KMS-11 (cell line): ENCODE measurements around the gene PRSS37.

Experiments used
- H2AFZ ChIP-seq: fragments of 200-600 bp; sonication (generic); 2 replicates; pipeline ENCODE4 v1.6.1; 2016; ENCODE audit warnings: antibody characterized with exemption, mixed run types, low read depth
- H3K27ac ChIP-seq: fragments of 200-600 bp; sonication (generic); 2 replicates; pipeline ENCODE4 v1.6.1; 2016; ENCODE audit warnings: mild to moderate bottlenecking, mixed run types
- H3K27me3 ChIP-seq: fragments of 200-600 bp; sonication (generic); 2 replicates; pipeline ENCODE4 v1.6.1; 2017; ENCODE audit warnings: mild to moderate bottlenecking, low read depth, mixed run types, moderate library complexity; ENCODE audit not compliant: insufficient read depth
- H3K36me3 ChIP-seq: fragments of 200-600 bp; sonication (generic); 2 replicates; pipeline ENCODE4 v1.6.1; 2017; ENCODE audit warnings: mild to moderate bottlenecking, mixed run types; ENCODE audit not compliant: insufficient read depth
- H3K4me1 ChIP-seq: fragments of 200-600 bp; sonication (generic); 2 replicates; pipeline ENCODE4 v1.6.1; 2016; ENCODE audit warnings: mild to moderate bottlenecking, low read depth, mixed run types; ENCODE audit not compliant: poor library complexity, severe bottlenecking
- H3K4me2 ChIP-seq: fragments of 200-600 bp; sonication (generic); 2 replicates; pipeline ENCODE4 v1.7.0; 2016; ENCODE audit warnings: mild to moderate bottlenecking, mixed run types
- H3K4me3 ChIP-seq: fragments of 200-600 bp; sonication (generic); IDR thresholded peaks from 2 replicates; pipeline ENCODE4 v1.6.1; 2017; ENCODE audit warnings: low read depth, low read length, mixed read lengths; ENCODE audit not compliant: insufficient read depth
- H3K79me2 ChIP-seq: fragments of 200-600 bp; sonication (generic); 2 replicates; pipeline ENCODE4 v1.6.1; 2016; ENCODE audit warnings: low read depth, mixed run types; ENCODE audit not compliant: insufficient read depth
- H3K9ac ChIP-seq: fragments of 200-600 bp; sonication (generic); 2 replicates; pipeline ENCODE4 v1.6.1; 2016; ENCODE audit warnings: mild to moderate bottlenecking, mixed run types
- H4K20me1 ChIP-seq: fragments of 200-600 bp; sonication (generic); 2 replicates; pipeline ENCODE4 v1.6.1; 2016; ENCODE audit warnings: mild to moderate bottlenecking, mixed run types; ENCODE audit not compliant: insufficient read depth
- CTCF ChIP-seq: fragments of 200-600 bp; sonication (generic); conservative IDR thresholded peaks from 2 replicates; pipeline ENCODE4 v1.6.1; 2017; ENCODE audit warnings: low read depth, mild to moderate bottlenecking, antibody characterized with exemption, low read length, moderate library complexity, mixed read lengths

Gene PRSS37

GRCh38 chr7:141844256-141844655 lies 3.0 kb upstream of the PRSS37 start:
- no peaks in the 10 kb centered on the region for H3K79me2 ChIP-seq
- H3K36me3 ChIP-seq: no peaks in the 10 kb centered on the region
- no peak for TF ChIP-seq CTCF
- no peak overlapping the region for H2AFZ ChIP-seq
- no peak overlapping the region for H3K9ac ChIP-seq
- no peak overlapping the region for H3K4me2 ChIP-seq
- H3K27me3 ChIP-seq: no peaks in the 10 kb centered on the region
- no peak overlapping the region for H3K4me3 ChIP-seq
- no peaks in the 10 kb centered on the region for H3K4me1 ChIP-seq
- H4K20me1 ChIP-seq: no peaks in the 10 kb centered on the region
- no peak overlapping the region for H3K27ac ChIP-seq

- Histone ChIP-seq H3K4me2 (no peak overlapping the region), H3K36me3 (no peaks in the 10 kb centered on the region), H3K79me2 (no peaks in the 10 kb centered on the region), H3K4me3 (no peak overlapping the region), H4K20me1 (no peaks in the 10 kb centered on the region), H3K27ac (no peak overlapping the region), H2AFZ (no peak overlapping the region), H3K9ac (no peak overlapping the region), H3K27me3 (no peaks in the 10 kb centered on the region), H3K4me1 (no peaks in the 10 kb centered on the region)
- TF ChIP-seq CTCF: no peak
Measured at GRCh38 chr7:141842904-141843303, 1.6 kb upstream of the PRSS37 start.

GRCh38 chr7:141840708-141841107 lies 577 bp downstream of the PRSS37 start:
- Histone ChIP-seq H3K4me2 (no peak overlapping the region), H3K9ac (no peak overlapping the region), H3K36me3 (no peaks in the 10 kb centered on the region), H4K20me1 (no peaks in the 10 kb centered on the region), H2AFZ (no peak overlapping the region), H3K4me3 (no peak overlapping the region), H3K79me2 (no peaks in the 10 kb centered on the region), H3K27me3 (no peaks in the 10 kb centered on the region), H3K4me1 (no peaks in the 10 kb centered on the region), H3K27ac (no peak overlapping the region)
- TF ChIP-seq CTCF: no peak

- TF ChIP-seq CTCF: no peak
- Histone ChIP-seq H3K4me1 (no peaks in the 10 kb centered on the region), H3K27ac (no peak overlapping the region), H3K36me3 (no peaks in the 10 kb centered on the region), H3K9ac (no peak overlapping the region), H4K20me1 (no peaks in the 10 kb centered on the region), H2AFZ (no peak overlapping the region), H3K79me2 (no peaks in the 10 kb centered on the region), H3K4me2 (no peak overlapping the region), H3K4me3 (no peak overlapping the region), H3K27me3 (no peaks in the 10 kb centered on the region)
Measured at GRCh38 chr7:141839256-141839655, 2.0 kb downstream of the PRSS37 start.

DNA sequence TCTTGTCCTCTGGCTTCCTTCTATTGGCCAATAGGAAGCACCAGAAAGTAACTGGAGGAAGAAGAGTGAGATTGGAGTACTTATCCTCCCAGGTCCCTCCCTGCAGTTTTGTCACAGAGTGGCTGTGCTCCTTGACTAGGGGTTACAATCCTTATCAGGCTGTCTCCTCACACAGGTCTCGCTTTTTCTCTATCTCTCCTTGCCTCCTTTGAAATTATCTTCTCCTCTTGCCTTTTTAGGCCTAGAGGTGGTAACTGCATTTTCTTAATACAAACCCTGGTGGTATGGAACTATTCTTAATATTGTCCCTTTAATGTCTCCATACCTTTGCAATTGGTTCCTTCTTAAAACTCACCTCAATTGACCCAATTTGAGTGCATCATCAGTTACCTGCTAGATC lies 2.7 kb downstream of the PRSS37 start:
- H4K20me1 ChIP-seq: no peaks in the 10 kb centered on the region
- no peak overlapping the region for H3K9ac ChIP-seq
- no peak for TF ChIP-seq CTCF
- H3K27ac ChIP-seq: no peak overlapping the region
- H3K4me1 ChIP-seq: no peaks in the 10 kb centered on the region
- no peaks in the 10 kb centered on the region for H3K79me2 ChIP-seq
- H3K27me3 ChIP-seq: no peaks in the 10 kb centered on the region
- no peak overlapping the region for H3K4me2 ChIP-seq
- H3K36me3 ChIP-seq: no peaks in the 10 kb centered on the region
- no peak overlapping the region for H3K4me3 ChIP-seq
- H2AFZ ChIP-seq: no peak overlapping the region
